ENCODE measurements around the gene NIPBL.

NIPBL gene

GRCh38 chr5:36957953-36958537, 81.5 kb downstream of the NIPBL start:
- Histone ChIP-seq H3K4me1 (ENCODE audit: insufficient read depth, low read length) (no peaks in the 10 kb centered on the region), H3K27ac (ENCODE audit: low read length) (no peak overlapping the region), H3K27me3 (ENCODE audit: insufficient read depth, low read length) (no peaks in the 10 kb centered on the region), H3K36me3 (ENCODE audit: insufficient read depth, low read depth, low read length) (peaks cover 41% of the 10 kb centered on the region), H3K9ac (ENCODE audit: low read depth, low read length) (no peak overlapping the region), H3K4me3 (ENCODE audit: low read length) (no peak overlapping the region), H3K9me3 (ENCODE audit: insufficient read depth, low read depth, low read length) (no peaks in the 10 kb centered on the region)

- Histone ChIP-seq H3K4me3 (ENCODE audit: low read length) (no peak overlapping the region), H3K36me3 (ENCODE audit: insufficient read depth, low read depth, low read length) (peaks cover 41% of the 10 kb centered on the region), H3K4me1 (ENCODE audit: insufficient read depth, low read length) (no peaks in the 10 kb centered on the region), H3K9me3 (ENCODE audit: insufficient read depth, low read depth, low read length) (no peaks in the 10 kb centered on the region), H3K27ac (ENCODE audit: low read length) (no peak overlapping the region), H3K9ac (ENCODE audit: low read depth, low read length) (no peak overlapping the region), H3K27me3 (ENCODE audit: insufficient read depth, low read length) (no peaks in the 10 kb centered on the region)
Measured at GRCh38 chr5:36958612-36959011, 82.0 kb downstream of the NIPBL start.

GRCh38 chr5:36965179-36965578, 88.6 kb downstream of the NIPBL start:
- no peaks in the 10 kb centered on the region for H3K9me3 ChIP-seq (ENCODE audit: insufficient read depth, low read depth, low read length)
- H3K27me3 ChIP-seq (ENCODE audit: insufficient read depth, low read length): no peaks in the 10 kb centered on the region
- no peak overlapping the region for H3K4me3 ChIP-seq (ENCODE audit: low read length)
- peaks cover 38% of the 10 kb centered on the region for H3K36me3 ChIP-seq (ENCODE audit: insufficient read depth, low read depth, low read length)
- H3K4me1 ChIP-seq (ENCODE audit: insufficient read depth, low read length): no peaks in the 10 kb centered on the region
- no peak overlapping the region for H3K27ac ChIP-seq (ENCODE audit: low read length)
- no peak overlapping the region for H3K9ac ChIP-seq (ENCODE audit: low read depth, low read length)

GRCh38 chr5:36969700-36970395, 93.3 kb downstream of the NIPBL start:
- no peaks in the 10 kb centered on the region for H3K27me3 ChIP-seq (ENCODE audit: insufficient read depth, low read length)
- no peak overlapping the region for H3K9ac ChIP-seq (ENCODE audit: low read depth, low read length)
- H3K9me3 ChIP-seq (ENCODE audit: insufficient read depth, low read depth, low read length): no peaks in the 10 kb centered on the region
- peaks cover 48% of the 10 kb centered on the region for H3K36me3 ChIP-seq (ENCODE audit: insufficient read depth, low read depth, low read length)
- H3K4me3 ChIP-seq (ENCODE audit: low read length): no peak overlapping the region
- H3K4me1 ChIP-seq (ENCODE audit: insufficient read depth, low read length): no peaks in the 10 kb centered on the region
- no peak overlapping the region for H3K27ac ChIP-seq (ENCODE audit: low read length)

GRCh38 chr5:36978196-36978595, 101.6 kb downstream of the NIPBL start:
- Histone ChIP-seq H3K9ac (ENCODE audit: low read depth, low read length) (no peak overlapping the region), H3K27me3 (ENCODE audit: insufficient read depth, low read length) (no peaks in the 10 kb centered on the region), H3K36me3 (ENCODE audit: insufficient read depth, low read depth, low read length) (peaks cover 42% of the 10 kb centered on the region), H3K9me3 (ENCODE audit: insufficient read depth, low read depth, low read length) (no peaks in the 10 kb centered on the region), H3K4me1 (ENCODE audit: insufficient read depth, low read length) (no peaks in the 10 kb centered on the region), H3K4me3 (ENCODE audit: low read length) (no peak overlapping the region), H3K27ac (ENCODE audit: low read length) (no peak overlapping the region)

- Histone ChIP-seq H3K4me3 (ENCODE audit: low read length) (no peak overlapping the region), H3K4me1 (ENCODE audit: insufficient read depth, low read length) (no peaks in the 10 kb centered on the region), H3K9ac (ENCODE audit: low read depth, low read length) (no peak overlapping the region), H3K9me3 (ENCODE audit: insufficient read depth, low read depth, low read length) (no peaks in the 10 kb centered on the region), H3K36me3 (ENCODE audit: insufficient read depth, low read depth, low read length) (peaks cover 26% of the 10 kb centered on the region), H3K27me3 (ENCODE audit: insufficient read depth, low read length) (no peaks in the 10 kb centered on the region), H3K27ac (ENCODE audit: low read length) (no peak overlapping the region)
Measured at GRCh38 chr5:36982146-36982545, 105.6 kb downstream of the NIPBL start.

- H3K4me1 ChIP-seq (ENCODE audit: insufficient read depth, low read length): no peaks in the 10 kb centered on the region
- H3K9me3 ChIP-seq (ENCODE audit: insufficient read depth, low read depth, low read length): no peaks in the 10 kb centered on the region
- H3K9ac ChIP-seq (ENCODE audit: low read depth, low read length): no peak overlapping the region; the same call in 1 of the 2 replicates
- H3K36me3 ChIP-seq (ENCODE audit: insufficient read depth, low read depth, low read length): peaks cover 20% of the 10 kb centered on the region
- H3K27ac ChIP-seq (ENCODE audit: low read length): no peak overlapping the region
- no peaks in the 10 kb centered on the region for H3K27me3 ChIP-seq (ENCODE audit: insufficient read depth, low read length)
- H3K4me3 ChIP-seq (ENCODE audit: low read length): no peak overlapping the region
Measured at GRCh38 chr5:36985387-36985786, 108.8 kb downstream of the NIPBL start.

GRCh38 chr5:36988396-36988795, 111.8 kb downstream of the NIPBL start:
- no peak overlapping the region for H3K27ac ChIP-seq (ENCODE audit: low read length)
- no peaks in the 10 kb centered on the region for H3K9me3 ChIP-seq (ENCODE audit: insufficient read depth, low read depth, low read length)
- peaks cover 17% of the 10 kb centered on the region for H3K36me3 ChIP-seq (ENCODE audit: insufficient read depth, low read depth, low read length)
- H3K4me1 ChIP-seq (ENCODE audit: insufficient read depth, low read length): no peaks in the 10 kb centered on the region
- no peak overlapping the region for H3K4me3 ChIP-seq (ENCODE audit: low read length)
- H3K27me3 ChIP-seq (ENCODE audit: insufficient read depth, low read length): no peaks in the 10 kb centered on the region
- H3K9ac ChIP-seq (ENCODE audit: low read depth, low read length): no peak overlapping the region

- peaks cover 59% of the 10 kb centered on the region for H3K36me3 ChIP-seq (ENCODE audit: insufficient read depth, low read depth, low read length)
Measured at GRCh38 chr5:36998578-36998977, 122.0 kb downstream of the NIPBL start.

GRCh38 chr5:37002176-37002751, 125.7 kb downstream of the NIPBL start:
- H3K27ac ChIP-seq (ENCODE audit: low read length): no peak overlapping the region
- no peaks in the 10 kb centered on the region for H3K27me3 ChIP-seq (ENCODE audit: insufficient read depth, low read length)
- no peaks in the 10 kb centered on the region for H3K9me3 ChIP-seq (ENCODE audit: insufficient read depth, low read depth, low read length)
- H3K9ac ChIP-seq (ENCODE audit: low read depth, low read length): no peak overlapping the region
- peaks cover 73% of the 10 kb centered on the region for H3K36me3 ChIP-seq (ENCODE audit: insufficient read depth, low read depth, low read length)
- no peak overlapping the region for H3K4me3 ChIP-seq (ENCODE audit: low read length)
- H3K4me1 ChIP-seq (ENCODE audit: insufficient read depth, low read length): no peaks in the 10 kb centered on the region

More at GRCh38 chr5:36998578-36998977, 122.0 kb downstream of the NIPBL start:
- Histone ChIP-seq H3K27ac (ENCODE audit: low read length) (no peak overlapping the region), H3K9me3 (ENCODE audit: insufficient read depth, low read depth, low read length) (no peaks in the 10 kb centered on the region), H3K4me3 (ENCODE audit: low read length) (no peak overlapping the region), H3K4me1 (ENCODE audit: insufficient read depth, low read length) (no peaks in the 10 kb centered on the region), H3K27me3 (ENCODE audit: insufficient read depth, low read length) (no peaks in the 10 kb centered on the region), H3K9ac (ENCODE audit: low read depth, low read length) (no peak overlapping the region)

- Histone ChIP-seq H3K4me1 (ENCODE audit: insufficient read depth, low read length) (no peaks in the 10 kb centered on the region), H3K4me3 (ENCODE audit: low read length) (no peak overlapping the region), H3K27me3 (ENCODE audit: insufficient read depth, low read length) (no peaks in the 10 kb centered on the region), H3K27ac (ENCODE audit: low read length) (no peak overlapping the region), H3K9me3 (ENCODE audit: insufficient read depth, low read depth, low read length) (no peaks in the 10 kb centered on the region), H3K9ac (ENCODE audit: low read depth, low read length) (no peak overlapping the region), H3K36me3 (ENCODE audit: insufficient read depth, low read depth, low read length) (peaks cover 88% of the 10 kb centered on the region)
Measured at GRCh38 chr5:37005252-37005651, 128.7 kb downstream of the NIPBL start.

GRCh38 chr5:37005946-37006540, 129.5 kb downstream of the NIPBL start:
- H3K27ac ChIP-seq (ENCODE audit: low read length): no peak overlapping the region
- H3K9ac ChIP-seq (ENCODE audit: low read depth, low read length): no peak overlapping the region
- H3K9me3 ChIP-seq (ENCODE audit: insufficient read depth, low read depth, low read length): no peaks in the 10 kb centered on the region
- no peak overlapping the region for H3K4me3 ChIP-seq (ENCODE audit: low read length)
- peaks cover 88% of the 10 kb centered on the region for H3K36me3 ChIP-seq (ENCODE audit: insufficient read depth, low read depth, low read length)
- H3K4me1 ChIP-seq (ENCODE audit: insufficient read depth, low read length): no peaks in the 10 kb centered on the region
- no peaks in the 10 kb centered on the region for H3K27me3 ChIP-seq (ENCODE audit: insufficient read depth, low read length)
